ENCODE measurements around the gene STAB2.

GRCh38 chr12:103620395-103620794 is 33.3 kb downstream of the STAB2 start:
- no peak for TF ChIP-seq RCOR1 (IDR thresholded peaks at IDR 0.05; ENCODE audit: insufficient replicate concordance, low read length)
- TF ChIP-seq USF2 (IDR thresholded peaks at IDR 0.05; ENCODE audit: low read depth, low read length) = no peak
- TF ChIP-seq MXI1 (IDR thresholded peaks at IDR 0.05; ENCODE audit: borderline replicate concordance, low read depth, low read length) = no peak
- TF ChIP-seq POLR2A (IDR thresholded peaks at IDR 0.05; ENCODE audit: low read depth, low read length) = no peak
- no peak for TF ChIP-seq RAD21 (IDR thresholded peaks at IDR 0.05; ENCODE audit: low read length)
- TF ChIP-seq BHLHE40 (IDR thresholded peaks at IDR 0.05; ENCODE audit: low read depth, low read length) = no peak
- no peak for TF ChIP-seq CTCF (conservative IDR thresholded peaks at IDR 0.05; ENCODE audit: low read depth, low read length)
- TF ChIP-seq MAFK (IDR thresholded peaks at IDR 0.05; ENCODE audit: low read depth, low read length) = no peak
- no peak for TF ChIP-seq CEBPB (IDR thresholded peaks at IDR 0.05; ENCODE audit: low read depth, low read length)
- no peak for TF ChIP-seq RFX5 (IDR thresholded peaks at IDR 0.05; ENCODE audit: low read depth, low read length)
- TF ChIP-seq CHD1 (IDR thresholded peaks at IDR 0.05; ENCODE audit: low read depth, low read length) = no peak
